ENCODE results near the gene NFKBIE. TPM values are rescaled to one million over a fixed set of nuclear protein-coding genes. Genes with fewer than 3 reads are reported as not detected.

NFKBIE gene
- polyA plus RNA-seq, 1 donor from 2014 or later = 16.8 TPM

- no peaks in the 10 kb centered on the region for H3K79me2 ChIP-seq (replicated peaks; ENCODE audit: insufficient read depth, low read length)
- H3F3A ChIP-seq (ENCODE audit: insufficient read depth, low read length, poor library complexity, severe bottlenecking) = no peaks in the 10 kb centered on the region
- TF ChIP-seq REST (IDR thresholded peaks at IDR 0.05; ENCODE audit: borderline replicate concordance) (no peak), CTCF (IDR thresholded peaks at IDR 0.05; ENCODE audit: poor library complexity, severe bottlenecking) (no peak), EP300 (conservative IDR thresholded peaks at IDR 0.05; ENCODE audit: poor library complexity, severe bottlenecking) (no peak)
- peaks cover 4% of the 10 kb centered on the region for H3K27me3 ChIP-seq (ENCODE audit: insufficient read depth, low read depth, low read length)
- H3K36me3 ChIP-seq (ENCODE audit: insufficient read depth, low read length) = no peaks in the 10 kb centered on the region
- no peaks in the 10 kb centered on the region for H4K20me1 ChIP-seq (ENCODE audit: insufficient read depth)
- no peak overlapping the region for H3K27ac ChIP-seq (ENCODE audit: low read length)
- no peak overlapping the region for H3K9ac ChIP-seq (ENCODE audit: low read length)
- no peaks in the 10 kb centered on the region for H3K9me2 ChIP-seq (ENCODE audit: insufficient read depth, low read length)
- H3K4me2 ChIP-seq (ENCODE audit: low read length) = no peak overlapping the region
- H3K4me3 ChIP-seq (ENCODE audit: low read length) = no peak overlapping the region
- no peaks in the 10 kb centered on the region for H3K9me3 ChIP-seq (ENCODE audit: low read length)
- H2AFZ ChIP-seq (ENCODE audit: low read depth, low read length) = no peak overlapping the region
Measured at GRCh38 chr6:44217332-44218143, 47.8 kb downstream of the NFKBIE start.

GRCh38 chr6:44216677-44217331 lies 48.5 kb downstream of the NFKBIE start, which contains the start of gene MYMX:
TSS of gene MYMX (plus strand) at chr6:44216926. CDS start at chr6:44217472, 546 bp downstream.
- no peak within 1 kb of the TSS for H3K27ac ChIP-seq (ENCODE audit: low read length)
- H2AFZ ChIP-seq (ENCODE audit: low read depth, low read length) = no peak within 1 kb of the TSS
- H3K27me3 ChIP-seq (ENCODE audit: insufficient read depth, low read depth, low read length) = peaks cover 4% of the 10 kb centered on the region
- no peaks in the 10 kb centered on the region for H4K20me1 ChIP-seq (ENCODE audit: insufficient read depth)
- H3K36me3 ChIP-seq (ENCODE audit: insufficient read depth, low read length) = no peaks in the 10 kb centered on the region
- H3F3A ChIP-seq (ENCODE audit: insufficient read depth, low read length, poor library complexity, severe bottlenecking) = no peaks in the 10 kb centered on the region
- no peaks in the 10 kb centered on the region for H3K79me2 ChIP-seq (replicated peaks; ENCODE audit: insufficient read depth, low read length)
- no peak within 1 kb of the TSS for H3K4me2 ChIP-seq (ENCODE audit: low read length)
- no peak within 1 kb of the TSS for H3K4me3 ChIP-seq (ENCODE audit: low read length)
- no peaks in the 10 kb centered on the region for H3K9me3 ChIP-seq (ENCODE audit: low read length)
- no peak within 1 kb of the TSS for H3K9ac ChIP-seq (ENCODE audit: low read length)
- no peaks in the 10 kb centered on the region for H3K9me2 ChIP-seq (ENCODE audit: insufficient read depth, low read length)
- TF ChIP-seq RAD21 (conservative IDR thresholded peaks at IDR 0.05) = no peak
- TF ChIP-seq CTCF (IDR thresholded peaks at IDR 0.05; ENCODE audit: poor library complexity, severe bottlenecking) = no peak
- TF ChIP-seq SMC3 (conservative IDR thresholded peaks at IDR 0.05; ENCODE audit: poor library complexity) = no peak
